Tibial nerve (tissue), 4 donors: ENCODE results near the gene SLC34A1.

ENCODE experiments used
- EP300 ChIP-seq, 2 donors: sonication (generic); formaldehyde crosslinking; IDR thresholded peaks; one replicate each; pipeline ENCODE4 v1.6.1; 2017; ENCODE audit warnings: antibody characterized with exemption in 2 of 2, mild to moderate bottlenecking in 1 of 2
- TF ChIP-seq, protein P1 (sequence below), 5 experiments: fragments of 200-600 bp in 3 of 5; fragments of 450-650 bp in 2 of 5; sonication (generic) in 3 of 5; IDR thresholded peaks; one replicate each; pipeline ENCODE4 v1.5.1; 2016 to 2019; ENCODE audit warnings: antibody characterized with exemption in 5 of 5, mild to moderate bottlenecking in 3 of 5, moderate library complexity in 2 of 5

GRCh38 chr5:177346820-177347219 lies 37.4 kb upstream of the SLC34A1 start:
- TF ChIP-seq EP300 (IDR thresholded peaks at IDR 0.05) = no peak
- TF ChIP-seq, protein P1, sequence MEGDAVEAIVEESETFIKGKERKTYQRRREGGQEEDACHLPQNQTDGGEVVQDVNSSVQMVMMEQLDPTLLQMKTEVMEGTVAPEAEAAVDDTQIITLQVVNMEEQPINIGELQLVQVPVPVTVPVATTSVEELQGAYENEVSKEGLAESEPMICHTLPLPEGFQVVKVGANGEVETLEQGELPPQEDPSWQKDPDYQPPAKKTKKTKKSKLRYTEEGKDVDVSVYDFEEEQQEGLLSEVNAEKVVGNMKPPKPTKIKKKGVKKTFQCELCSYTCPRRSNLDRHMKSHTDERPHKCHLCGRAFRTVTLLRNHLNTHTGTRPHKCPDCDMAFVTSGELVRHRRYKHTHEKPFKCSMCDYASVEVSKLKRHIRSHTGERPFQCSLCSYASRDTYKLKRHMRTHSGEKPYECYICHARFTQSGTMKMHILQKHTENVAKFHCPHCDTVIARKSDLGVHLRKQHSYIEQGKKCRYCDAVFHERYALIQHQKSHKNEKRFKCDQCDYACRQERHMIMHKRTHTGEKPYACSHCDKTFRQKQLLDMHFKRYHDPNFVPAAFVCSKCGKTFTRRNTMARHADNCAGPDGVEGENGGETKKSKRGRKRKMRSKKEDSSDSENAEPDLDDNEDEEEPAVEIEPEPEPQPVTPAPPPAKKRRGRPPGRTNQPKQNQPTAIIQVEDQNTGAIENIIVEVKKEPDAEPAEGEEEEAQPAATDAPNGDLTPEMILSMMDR (IDR thresholded peaks at IDR 0.05) = no peak
